GM19035 (cell line): ENCODE measurements around the gene KRTAP4-12.
"Not testable (repeated sequence)": the region's sequence is repeated elsewhere in the genome, so short reads cannot be mapped to it uniquely, and the experiment has no call there.

Experiments
- ATAC-seq: cut with Tn5 transposase; IDR thresholded peaks from one replicate; pipeline ENCODE4 v1.9.1; 2021; ENCODE audit not compliant: unreplicated experiment

Gene KRTAP4-12

DNA sequence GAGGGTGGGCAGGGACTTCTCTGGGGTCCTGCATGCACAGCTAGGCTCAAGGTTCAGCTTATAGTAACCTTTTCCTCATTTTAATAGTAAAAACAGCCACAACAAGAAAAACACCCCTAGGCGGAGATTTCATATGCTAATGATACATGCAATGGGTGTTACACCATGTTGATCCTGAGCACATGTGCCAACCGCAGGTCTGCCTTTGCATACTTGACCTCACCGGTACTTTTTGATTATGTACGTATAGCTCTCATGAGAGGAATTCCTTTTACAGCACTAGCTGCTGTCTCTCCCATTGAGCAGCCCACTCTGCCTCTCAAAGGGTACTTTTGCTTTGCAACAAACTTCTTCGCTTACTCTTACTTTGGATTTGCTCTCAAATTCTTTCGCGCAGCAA is 27.9 kb downstream of the KRTAP4-12 start:
- no peak for ATAC-seq

DNA sequence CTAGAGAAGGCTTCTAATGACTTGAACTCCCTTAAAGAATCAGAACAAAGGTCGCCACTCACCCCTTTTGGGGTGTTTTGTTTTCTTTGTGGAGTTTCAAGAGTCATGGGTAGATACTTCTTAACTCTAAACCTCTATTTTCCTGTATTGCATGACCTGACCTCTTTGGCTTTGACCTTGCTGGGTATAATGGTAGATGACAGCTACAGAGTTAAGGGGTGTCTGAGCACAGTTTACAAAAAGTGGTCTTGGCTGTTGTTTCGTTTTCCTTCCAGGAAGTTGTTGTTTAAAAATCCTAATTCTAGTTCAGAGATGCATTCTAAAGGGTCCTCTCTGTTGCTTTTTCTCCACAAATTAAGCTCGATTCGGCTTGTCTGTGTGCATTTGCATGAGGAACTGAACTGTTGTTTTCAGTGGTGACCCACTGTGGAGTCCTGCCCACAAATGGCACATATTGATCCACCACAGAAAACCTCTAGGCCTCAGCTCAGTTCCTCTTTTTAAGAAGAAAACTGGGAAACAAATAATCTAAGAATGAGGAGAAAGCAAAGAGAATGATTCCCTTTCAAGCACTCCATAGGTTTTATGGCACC is 35.1 kb downstream of the KRTAP4-12 start:
- not testable (repeated sequence) for ATAC-seq

DNA sequence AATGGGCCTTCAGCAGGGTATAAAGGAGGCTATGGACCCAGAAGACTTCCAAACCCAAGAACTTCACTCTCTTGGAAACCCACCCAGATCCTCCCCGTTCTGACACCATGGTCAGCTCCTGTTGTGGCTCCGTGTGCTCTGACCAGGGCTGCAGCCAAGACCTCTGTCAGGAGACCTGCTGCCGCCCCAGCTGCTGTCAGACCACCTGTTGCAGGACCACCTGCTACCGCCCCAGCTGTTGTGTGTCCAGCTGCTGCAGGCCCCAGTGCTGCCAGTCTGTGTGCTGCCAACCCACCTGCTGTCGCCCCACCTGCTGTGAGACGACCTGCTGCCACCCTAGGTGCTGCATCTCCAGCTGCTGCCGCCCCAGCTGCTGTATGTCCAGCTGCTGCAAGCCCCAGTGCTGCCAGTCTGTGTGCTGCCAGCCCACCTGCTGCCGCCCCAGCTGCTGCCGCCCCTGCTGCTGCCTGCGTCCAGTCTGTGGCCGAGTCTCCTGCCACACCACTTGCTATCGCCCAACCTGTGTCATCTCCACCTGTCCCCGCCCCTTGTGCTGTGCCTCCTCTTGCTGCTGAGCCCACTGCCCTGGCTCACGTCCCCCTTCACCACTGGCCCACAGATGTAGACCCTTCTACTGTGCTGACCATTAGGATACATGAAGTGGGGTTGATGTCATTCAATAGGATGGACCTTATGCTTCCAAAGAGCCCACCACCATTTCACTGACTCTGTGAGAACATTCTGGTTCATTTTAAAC is 39.7 kb downstream of the KRTAP4-12 start, which contains the start of gene KRTAP4-7:
KRTAP4-7 (plus strand) TSS at position 51 of the 757 bp plus-strand sequence; CDS start at position 108, 57 bp downstream.
- not testable (repeated sequence) for ATAC-seq

DNA sequence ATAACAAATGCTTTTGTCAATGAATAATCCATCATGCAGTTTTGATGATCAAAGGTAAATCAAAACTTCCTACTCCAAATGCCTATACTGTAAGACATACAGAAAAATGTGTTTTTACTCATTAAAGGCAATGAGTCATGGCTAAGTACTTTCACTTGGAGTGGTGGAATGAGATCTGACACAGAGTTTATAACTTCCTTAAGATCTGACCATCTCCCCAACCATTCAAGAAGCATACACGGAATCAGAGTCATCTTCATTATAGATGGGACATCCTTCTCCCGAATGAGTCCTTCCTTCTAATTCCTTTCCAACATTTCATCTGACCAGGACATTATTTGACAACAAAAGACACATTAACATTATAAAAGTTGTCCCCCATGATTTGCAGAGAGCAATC is 40.6 kb downstream of the KRTAP4-12 start:
- ATAC-seq: not testable (repeated sequence)

DNA sequence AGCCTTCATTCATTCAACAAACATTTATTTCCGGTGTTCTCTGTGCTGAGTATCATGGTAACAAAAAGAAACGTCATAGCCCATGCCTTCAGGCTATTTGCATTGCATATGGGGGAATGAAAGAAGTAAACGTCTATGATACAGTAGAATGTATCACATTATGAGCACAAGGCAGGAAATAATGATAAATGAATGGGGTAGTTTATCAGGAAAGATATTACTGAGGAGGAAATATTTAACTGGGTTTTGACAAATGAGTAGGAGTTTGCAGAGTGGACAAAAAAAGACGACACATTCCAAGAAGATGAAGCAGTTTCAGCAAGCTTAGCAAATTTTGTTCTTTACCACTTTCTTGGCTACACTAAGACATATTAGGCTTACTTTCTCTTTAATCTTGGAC is 41.4 kb downstream of the KRTAP4-12 start:
- no peak for ATAC-seq

DNA sequence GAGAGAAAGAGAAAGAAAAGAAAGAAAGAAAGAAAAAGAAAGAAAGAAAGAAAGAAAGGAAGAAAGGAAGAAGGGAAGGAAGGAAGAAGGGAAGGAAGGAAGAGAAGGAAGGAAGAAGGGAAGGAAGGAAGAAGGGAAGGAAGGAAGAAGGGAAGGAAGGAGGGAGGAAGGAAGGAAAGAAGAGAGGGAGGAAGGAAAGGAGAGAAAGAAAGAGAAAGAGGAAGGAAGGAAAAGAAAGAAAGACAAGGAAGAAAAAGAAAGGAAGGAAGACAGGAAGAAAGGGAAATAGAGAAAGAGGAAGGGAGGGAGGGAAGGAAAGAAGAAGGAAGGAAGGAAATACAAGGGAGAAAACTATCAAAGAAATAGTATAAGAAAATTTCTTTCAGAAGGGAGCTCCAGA is 47.2 kb downstream of the KRTAP4-12 start:
- no peak for ATAC-seq

DNA sequence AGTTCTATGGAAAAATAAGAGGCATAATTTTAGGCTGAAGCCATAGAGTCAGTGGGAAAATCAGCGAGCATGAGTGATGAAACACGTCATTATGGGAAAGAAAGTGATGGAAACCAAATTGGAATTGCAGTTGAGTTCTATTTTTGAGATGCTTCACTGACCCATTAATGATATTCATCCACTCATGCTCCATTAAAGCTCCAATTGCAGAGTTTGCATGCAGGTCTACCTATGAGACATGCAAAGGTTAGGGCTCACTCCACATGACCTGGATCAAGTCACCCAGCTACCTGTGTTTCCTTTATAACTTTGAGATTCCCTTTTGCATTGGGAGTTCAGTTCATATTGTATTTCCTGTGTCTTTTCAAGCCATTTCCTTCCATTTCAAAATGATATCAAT is 50.3 kb downstream of the KRTAP4-12 start:
- ATAC-seq: no peak
